Parathyroid adenoma (tissue), 2 donors: ENCODE data around the gene FCN3.

Experiments
- H2AFZ ChIP-seq: fragments of 300-600 bp; sonication (generic); one replicate; pipeline ENCODE4 v1.7.0; 2017; ENCODE audit warnings: antibody characterized with exemption, mild to moderate bottlenecking
- H3K27ac ChIP-seq: fragments of 300-600 bp; sonication (generic); one replicate; pipeline ENCODE4 v1.7.0; 2017
- H3K27me3 ChIP-seq: fragments of 300-600 bp; sonication (generic); one replicate; pipeline ENCODE4 v1.7.0; 2017; ENCODE audit warnings: low read length; ENCODE audit not compliant: control insufficient read depth, insufficient read depth
- H3K36me3 ChIP-seq: fragments of 300-600 bp; sonication (generic); one replicate; pipeline ENCODE4 v1.7.0; 2017; ENCODE audit warnings: low read length; ENCODE audit not compliant: control insufficient read depth, insufficient read depth
- H3K4me1 ChIP-seq: fragments of 300-600 bp; sonication (generic); one replicate; pipeline ENCODE4 v1.7.0; 2017; ENCODE audit warnings: control low read depth
- H3K4me2 ChIP-seq: fragments of 300-600 bp; sonication (generic); one replicate; pipeline ENCODE4 v1.7.0; 2017; ENCODE audit warnings: low read length
- H3K4me3 ChIP-seq: fragments of 300-600 bp; sonication (generic); one replicate; pipeline ENCODE4 v1.7.0; 2017; ENCODE audit warnings: low read depth, low read length
- H3K79me2 ChIP-seq: fragments of 300-600 bp; sonication (generic); one replicate; pipeline ENCODE4 v1.7.0; 2017; ENCODE audit warnings: control low read depth
- H3K9ac ChIP-seq: fragments of 300-600 bp; sonication (generic); one replicate; pipeline ENCODE4 v1.7.0; 2017; ENCODE audit warnings: mild to moderate bottlenecking
- H3K9me3 ChIP-seq: fragments of 300-600 bp; sonication (generic); one replicate; pipeline ENCODE4 v1.7.0; 2017; ENCODE audit warnings: low read length; ENCODE audit not compliant: control insufficient read depth
- TF ChIP-seq, protein P1 (sequence below): fragments of 300-600 bp; sonication (generic); IDR thresholded peaks from one replicate; pipeline ENCODE4 v1.7.0; 2017; ENCODE audit warnings: antibody characterized with exemption, mild to moderate bottlenecking
- donor health status: primary hyperparathyroidism.

Gene FCN3

DNA sequence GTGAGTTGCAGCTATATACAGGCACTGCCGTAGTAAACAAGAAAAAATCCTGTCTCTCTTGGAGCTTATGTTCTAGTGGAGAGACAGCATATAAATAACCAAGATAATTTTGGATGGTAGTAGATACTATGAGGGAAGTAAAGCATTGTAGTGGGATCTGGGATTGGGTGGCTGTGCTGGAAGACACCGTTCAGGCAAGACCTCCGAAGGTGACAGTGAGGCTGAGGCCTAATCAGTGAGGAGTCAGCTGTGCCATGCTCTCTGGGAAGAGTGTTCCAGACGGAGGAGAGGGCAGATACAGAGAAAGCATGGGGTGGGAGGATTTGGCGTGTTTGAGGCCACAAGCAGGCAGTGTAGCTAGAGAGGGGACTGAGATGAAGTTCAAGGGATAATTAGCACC is 46.7 kb downstream of the FCN3 start:
- Histone ChIP-seq H3K27me3 (no peaks in the 10 kb centered on the region), H3K4me2 (no peak overlapping the region), H3K36me3 (no peaks in the 10 kb centered on the region), H2AFZ (no peak overlapping the region), H3K9me3 (no peaks in the 10 kb centered on the region), H3K27ac (no peak overlapping the region), H3K4me3 (no peak overlapping the region), H3K9ac (no peak overlapping the region), H3K79me2 (peaks cover 16% of the 10 kb centered on the region), H3K4me1 (no peaks in the 10 kb centered on the region)
- TF ChIP-seq, protein P1, sequence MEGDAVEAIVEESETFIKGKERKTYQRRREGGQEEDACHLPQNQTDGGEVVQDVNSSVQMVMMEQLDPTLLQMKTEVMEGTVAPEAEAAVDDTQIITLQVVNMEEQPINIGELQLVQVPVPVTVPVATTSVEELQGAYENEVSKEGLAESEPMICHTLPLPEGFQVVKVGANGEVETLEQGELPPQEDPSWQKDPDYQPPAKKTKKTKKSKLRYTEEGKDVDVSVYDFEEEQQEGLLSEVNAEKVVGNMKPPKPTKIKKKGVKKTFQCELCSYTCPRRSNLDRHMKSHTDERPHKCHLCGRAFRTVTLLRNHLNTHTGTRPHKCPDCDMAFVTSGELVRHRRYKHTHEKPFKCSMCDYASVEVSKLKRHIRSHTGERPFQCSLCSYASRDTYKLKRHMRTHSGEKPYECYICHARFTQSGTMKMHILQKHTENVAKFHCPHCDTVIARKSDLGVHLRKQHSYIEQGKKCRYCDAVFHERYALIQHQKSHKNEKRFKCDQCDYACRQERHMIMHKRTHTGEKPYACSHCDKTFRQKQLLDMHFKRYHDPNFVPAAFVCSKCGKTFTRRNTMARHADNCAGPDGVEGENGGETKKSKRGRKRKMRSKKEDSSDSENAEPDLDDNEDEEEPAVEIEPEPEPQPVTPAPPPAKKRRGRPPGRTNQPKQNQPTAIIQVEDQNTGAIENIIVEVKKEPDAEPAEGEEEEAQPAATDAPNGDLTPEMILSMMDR = no peak

DNA sequence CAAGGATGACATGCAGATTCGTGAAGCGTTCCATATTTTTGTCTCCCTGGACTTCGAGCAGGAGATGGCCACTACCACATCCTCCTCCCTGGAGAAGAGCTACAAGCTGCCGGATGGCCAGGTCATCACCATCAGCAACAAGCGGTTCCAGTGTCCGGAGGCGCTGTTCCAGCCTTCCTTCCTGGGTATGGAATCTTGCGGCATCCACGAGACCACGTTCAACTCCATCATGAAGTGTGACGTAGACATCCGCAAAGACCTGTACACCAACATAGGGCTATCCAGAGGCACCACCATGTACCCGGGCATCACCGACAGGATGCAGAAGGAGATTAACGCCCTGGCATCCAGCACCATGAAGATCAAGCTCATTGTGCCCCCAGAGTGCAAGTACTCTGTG is 49.3 kb downstream of the FCN3 start:
- H3K4me3 ChIP-seq = no peak overlapping the region
- H3K27me3 ChIP-seq = no peaks in the 10 kb centered on the region
- H2AFZ ChIP-seq = no peak overlapping the region
- TF ChIP-seq, protein P1 = no peak
- no peaks in the 10 kb centered on the region for H3K36me3 ChIP-seq
- no peaks in the 10 kb centered on the region for H3K4me1 ChIP-seq
- no peak overlapping the region for H3K9ac ChIP-seq
- H3K4me2 ChIP-seq = no peak overlapping the region
- H3K27ac ChIP-seq = no peak overlapping the region
- no peaks in the 10 kb centered on the region for H3K9me3 ChIP-seq
- H3K79me2 ChIP-seq = peaks cover 11% of the 10 kb centered on the region

DNA sequence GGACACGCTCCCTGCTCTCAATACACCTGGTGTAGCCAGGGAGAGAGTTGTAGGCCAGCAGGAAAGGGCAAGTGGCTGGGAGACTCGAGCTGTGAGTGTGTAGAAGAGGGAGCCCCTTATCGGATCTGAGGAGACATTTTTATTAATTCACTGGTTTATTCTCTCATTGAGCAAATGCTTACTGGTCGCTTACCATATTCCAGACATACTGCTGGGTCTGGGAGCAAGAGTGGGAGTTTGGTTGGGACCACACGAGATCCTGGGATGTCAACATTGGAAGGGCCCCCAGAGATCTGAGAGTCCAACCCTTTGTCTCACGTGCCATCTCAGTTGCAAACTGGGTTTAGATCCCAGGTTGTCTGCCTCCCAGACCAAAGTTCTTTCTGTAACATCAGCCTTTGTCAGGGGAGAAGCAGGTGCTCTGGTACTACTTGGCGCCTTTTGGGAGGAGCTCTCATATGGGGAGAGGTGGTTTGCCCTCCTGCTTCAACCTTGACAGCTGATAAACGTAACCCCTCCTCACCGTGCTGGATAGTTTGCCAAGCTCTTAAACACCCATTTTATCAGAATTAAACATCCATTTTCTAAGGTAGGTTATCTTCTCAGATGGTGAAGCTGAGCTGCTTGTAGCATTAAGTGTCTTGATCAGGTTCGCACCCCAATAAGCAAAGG is 51.9 kb downstream of the FCN3 start:
- Histone ChIP-seq H3K9me3 (no peaks in the 10 kb centered on the region), H3K27ac (peak overlapping the region; percentile 92), H3K79me2 (peaks cover 8% of the 10 kb centered on the region), H3K27me3 (no peaks in the 10 kb centered on the region), H3K4me1 (no peaks in the 10 kb centered on the region), H3K4me2 (peak overlapping the region; percentile 94), H2AFZ (peak overlapping the region; percentile 79), H3K4me3 (peak overlapping the region; percentile 96), H3K36me3 (no peaks in the 10 kb centered on the region), H3K9ac (peak overlapping the region; percentile 80)
- TF ChIP-seq, protein P1 = no peak

DNA sequence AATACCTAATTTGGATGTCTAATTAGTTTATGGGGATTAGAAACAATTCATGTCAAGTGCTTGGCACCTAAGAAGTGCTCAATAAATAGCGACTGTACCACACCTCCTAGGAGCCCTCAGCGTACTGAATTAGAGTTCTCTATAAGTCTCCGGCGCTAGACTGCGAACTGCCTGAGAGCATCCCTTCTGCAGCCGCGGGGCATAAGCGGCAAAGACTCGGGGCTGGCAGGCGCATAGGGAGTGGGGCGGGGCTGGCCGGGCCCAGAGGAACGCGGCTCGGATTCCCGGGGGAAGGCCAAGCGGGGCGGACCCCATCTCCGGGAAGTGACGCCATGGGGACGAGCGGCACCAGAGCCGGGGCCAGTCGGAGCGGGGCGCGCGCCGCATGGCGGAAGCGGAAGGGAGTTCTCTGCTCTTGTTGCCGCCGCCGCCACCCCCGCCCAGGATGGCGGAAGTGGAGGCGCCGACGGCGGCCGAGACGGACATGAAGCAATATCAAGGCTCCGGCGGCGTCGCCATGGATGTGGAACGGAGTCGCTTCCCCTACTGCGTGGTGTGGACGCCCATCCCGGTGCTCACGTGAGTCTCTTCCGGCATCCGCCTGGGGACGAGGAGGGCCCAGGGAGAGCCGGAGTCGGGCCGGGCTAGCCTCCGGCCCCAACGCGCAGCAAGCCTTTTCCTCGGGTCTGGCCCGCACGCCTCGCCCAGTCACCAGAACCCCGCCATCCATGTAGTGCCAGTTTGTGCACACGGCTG is 52.6 kb downstream of the FCN3 start, which contains the start of gene TMEM222:
Gene TMEM222, plus strand, starts transcription at position 351 of the 756 bp plus-strand sequence. Its CDS starts 35 bp downstream, at position 386.
- H3K9me3 ChIP-seq = no peaks in the 10 kb centered on the region
- peak within 1 kb of the TSS; percentile 92 for H3K27ac ChIP-seq
- no peaks in the 10 kb centered on the region for H3K27me3 ChIP-seq
- H3K4me2 ChIP-seq = peak within 1 kb of the TSS; percentile 94
- no peaks in the 10 kb centered on the region for H3K36me3 ChIP-seq
- TF ChIP-seq, protein P1 = no peak
- H3K79me2 ChIP-seq = peaks cover 8% of the 10 kb centered on the region
- peak within 1 kb of the TSS; percentile 80 for H3K9ac ChIP-seq
- H3K4me1 ChIP-seq = no peaks in the 10 kb centered on the region
- H3K4me3 ChIP-seq = peak within 1 kb of the TSS; percentile 96
- peak within 1 kb of the TSS; percentile 98 for H2AFZ ChIP-seq
